Neural cell (in vitro differentiated cells): Measurements from ENCODE around the gene LMOD3. TPM values are rescaled to one million over a fixed set of nuclear protein-coding genes. Genes with fewer than 3 reads are reported as not detected.

Experiments
- H2AFZ ChIP-seq: fragments of 200-600, 300-800 bp; sonication (generic), shearing (Covaris generic); 2 replicates; pipeline ENCODE4 v1.6.0; 2014; ENCODE audit warnings: low read depth, mild to moderate bottlenecking, antibody characterized with exemption, low read length, moderate library complexity
- H3F3A ChIP-seq: fragments of 200-600 bp; shearing (Covaris generic); 2 replicates; pipeline ENCODE4 v1.6.1; 2016; ENCODE audit warnings: mild to moderate bottlenecking, moderate library complexity, mixed read lengths, antibody characterized with exemption, low read length; ENCODE audit not compliant: insufficient read depth, poor library complexity, severe bottlenecking
- H3K27ac ChIP-seq: fragments of 200-600, 300-800 bp; sonication (generic), shearing (Covaris generic); 2 replicates; pipeline ENCODE4 v1.5.1; 2014; ENCODE audit warnings: mild to moderate bottlenecking, low read length, moderate library complexity
- H3K27me3 ChIP-seq: fragments of 300-800, 200-600 bp; sonication (generic), shearing (Covaris generic); 2 replicates; pipeline ENCODE4 v1.6.0; 2014; ENCODE audit warnings: mild to moderate bottlenecking, low read depth, low read length, moderate library complexity; ENCODE audit not compliant: insufficient read depth
- H3K36me3 ChIP-seq: fragments of 300-800, 200-600 bp; sonication (generic), shearing (Covaris generic); 2 replicates; pipeline ENCODE4 v1.5.1; 2014; ENCODE audit warnings: mild to moderate bottlenecking, antibody characterized with exemption, low read length, moderate library complexity; ENCODE audit not compliant: insufficient read depth
- H3K4me2 ChIP-seq: fragments of 300-800, 200-600 bp; sonication (generic), shearing (Covaris generic); 2 replicates; pipeline ENCODE4 v1.6.0; 2014; ENCODE audit warnings: mild to moderate bottlenecking, low read length
- H3K4me3 ChIP-seq: fragments of 300-800, 200-600 bp; sonication (generic), shearing (Covaris generic); 2 replicates; pipeline ENCODE4 v1.5.1; 2014; ENCODE audit warnings: mild to moderate bottlenecking, low read length, moderate library complexity
- H3K79me2 ChIP-seq: fragments of 200-600 bp; shearing (Covaris generic); replicated peaks from 2 replicates; pipeline ENCODE4 v1.6.0; 2014; ENCODE audit warnings: mild to moderate bottlenecking, low read length, moderate library complexity; ENCODE audit not compliant: insufficient read depth
- H3K9ac ChIP-seq: fragments of 300-800, 200-600 bp; sonication (generic), shearing (Covaris generic); 2 replicates; pipeline ENCODE4 v1.6.1; 2016; ENCODE audit warnings: mild to moderate bottlenecking, low read length, mixed read lengths
- H3K9me2 ChIP-seq: fragments of 200-600 bp; shearing (Covaris generic); 2 replicates; pipeline ENCODE4 v1.6.1; 2016; ENCODE audit warnings: mild to moderate bottlenecking, low read length, mixed read lengths; ENCODE audit not compliant: insufficient read depth
- H3K9me3 ChIP-seq: fragments of 200-600, 300-800 bp; sonication (generic), shearing (Covaris generic); 2 replicates; pipeline ENCODE4 v1.6.1; 2016; ENCODE audit warnings: mild to moderate bottlenecking, mixed run types, low read length, moderate library complexity, mixed read lengths
- H4K20me1 ChIP-seq: fragments of 200-600 bp; shearing (Covaris generic); 2 replicates; pipeline ENCODE4 v1.6.1; 2016; ENCODE audit warnings: mild to moderate bottlenecking, mixed run types; ENCODE audit not compliant: insufficient read depth
- EP300 ChIP-seq: fragments of 450-650 bp; conservative IDR thresholded peaks from 2 replicates; pipeline ENCODE4 v1.6.1; 2014; ENCODE audit warnings: antibody characterized with exemption, mild to moderate bottlenecking, moderate library complexity; ENCODE audit not compliant: poor library complexity, severe bottlenecking
- EZH2 ChIP-seq: fragments of 200-600, 300-800 bp; shearing (Covaris generic), sonication (generic); IDR thresholded peaks from 2 replicates; pipeline ENCODE4 v1.6.1; 2014; ENCODE audit warnings: antibody characterized with exemption, low read length, borderline replicate concordance, mild to moderate bottlenecking; ENCODE audit not compliant: insufficient read depth, poor library complexity, severe bottlenecking
- MXI1 ChIP-seq: fragments of 450-650 bp; conservative IDR thresholded peaks from 2 replicates; pipeline ENCODE4 v1.6.1; 2014; ENCODE audit warnings: antibody characterized with exemption, mild to moderate bottlenecking; ENCODE audit not compliant: poor library complexity, severe bottlenecking
- POLR2AphosphoS5 ChIP-seq: IDR thresholded peaks from 2 replicates; pipeline ENCODE4 v1.6.1; 2012
- RAD21 ChIP-seq: fragments of 450-650 bp; conservative IDR thresholded peaks from 2 replicates; pipeline ENCODE4 v1.6.1; 2014; ENCODE audit warnings: antibody characterized with exemption, mild to moderate bottlenecking, moderate library complexity
- SMC3 ChIP-seq: fragments of 450-650 bp; conservative IDR thresholded peaks from 2 replicates; pipeline ENCODE4 v1.6.1; 2014; ENCODE audit warnings: antibody characterized with exemption, mild to moderate bottlenecking, moderate library complexity; ENCODE audit not compliant: poor library complexity
- TAF1 ChIP-seq: IDR thresholded peaks from 2 replicates; pipeline ENCODE4 v1.6.1; 2012; ENCODE audit warnings: low read depth
- polyA plus RNA-seq: library from polyadenylated mRNA; depleted of rRNA; stranded (reverse); fragments of >200 nt; gene quantifications from 2 replicates; pipeline ENCODE4 v1.2.3, GENCODE V29; 2014
- TF ChIP-seq, protein P1 (sequence below): fragments of 450-650 bp; IDR thresholded peaks from 2 replicates; pipeline ENCODE4 v1.5.1; 2014; ENCODE audit warnings: antibody characterized with exemption, mild to moderate bottlenecking, moderate library complexity; ENCODE audit not compliant: poor library complexity, severe bottlenecking
- TF ChIP-seq, protein P2 (sequence below): IDR thresholded peaks from 2 replicates; pipeline ENCODE4 v1.6.1; 2012; ENCODE audit warnings: borderline replicate concordance

The LMOD3 gene
- polyA plus RNA-seq, 1 donor from 2014 or later, result not detected

DNA sequence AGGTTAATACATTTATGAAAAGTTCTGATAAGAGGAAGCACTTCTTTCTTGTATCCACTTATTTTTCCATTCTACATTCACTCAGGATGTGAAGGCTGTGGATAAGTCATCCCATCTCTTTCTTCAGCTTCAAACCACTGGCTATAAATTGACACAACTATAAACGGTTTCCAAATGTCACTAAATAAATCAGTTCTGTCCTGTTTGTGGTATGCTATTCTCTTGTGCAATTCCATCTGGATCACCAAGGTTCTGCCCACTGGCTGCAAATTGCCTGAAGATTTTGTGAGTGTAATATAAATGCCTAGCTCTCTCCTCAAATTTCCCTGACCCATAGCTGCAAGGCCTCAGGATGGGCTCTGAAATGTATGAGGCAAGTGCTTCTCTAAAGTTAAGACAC, 7.1 kb upstream of the LMOD3 start:
- Histone ChIP-seq H3K4me2 (no peak overlapping the region), H4K20me1 (no peaks in the 10 kb centered on the region), H3K9me2 (no peaks in the 10 kb centered on the region), H3K27ac (no peak overlapping the region), H3K79me2 (no peaks in the 10 kb centered on the region), H3K4me3 (no peak overlapping the region), H3K9me3 (no peaks in the 10 kb centered on the region), H3K36me3 (no peaks in the 10 kb centered on the region), H3K9ac (no peak overlapping the region), H2AFZ (no peak overlapping the region), H3K27me3 (no peaks in the 10 kb centered on the region), H3F3A (no peaks in the 10 kb centered on the region)
- no peak for TF ChIP-seq EP300
- no peak for TF ChIP-seq SMC3
- no peak for TF ChIP-seq POLR2AphosphoS5
- TF ChIP-seq EZH2, result no peak
- TF ChIP-seq, protein P1, sequence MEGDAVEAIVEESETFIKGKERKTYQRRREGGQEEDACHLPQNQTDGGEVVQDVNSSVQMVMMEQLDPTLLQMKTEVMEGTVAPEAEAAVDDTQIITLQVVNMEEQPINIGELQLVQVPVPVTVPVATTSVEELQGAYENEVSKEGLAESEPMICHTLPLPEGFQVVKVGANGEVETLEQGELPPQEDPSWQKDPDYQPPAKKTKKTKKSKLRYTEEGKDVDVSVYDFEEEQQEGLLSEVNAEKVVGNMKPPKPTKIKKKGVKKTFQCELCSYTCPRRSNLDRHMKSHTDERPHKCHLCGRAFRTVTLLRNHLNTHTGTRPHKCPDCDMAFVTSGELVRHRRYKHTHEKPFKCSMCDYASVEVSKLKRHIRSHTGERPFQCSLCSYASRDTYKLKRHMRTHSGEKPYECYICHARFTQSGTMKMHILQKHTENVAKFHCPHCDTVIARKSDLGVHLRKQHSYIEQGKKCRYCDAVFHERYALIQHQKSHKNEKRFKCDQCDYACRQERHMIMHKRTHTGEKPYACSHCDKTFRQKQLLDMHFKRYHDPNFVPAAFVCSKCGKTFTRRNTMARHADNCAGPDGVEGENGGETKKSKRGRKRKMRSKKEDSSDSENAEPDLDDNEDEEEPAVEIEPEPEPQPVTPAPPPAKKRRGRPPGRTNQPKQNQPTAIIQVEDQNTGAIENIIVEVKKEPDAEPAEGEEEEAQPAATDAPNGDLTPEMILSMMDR, result no peak
- TF ChIP-seq, protein P2, sequence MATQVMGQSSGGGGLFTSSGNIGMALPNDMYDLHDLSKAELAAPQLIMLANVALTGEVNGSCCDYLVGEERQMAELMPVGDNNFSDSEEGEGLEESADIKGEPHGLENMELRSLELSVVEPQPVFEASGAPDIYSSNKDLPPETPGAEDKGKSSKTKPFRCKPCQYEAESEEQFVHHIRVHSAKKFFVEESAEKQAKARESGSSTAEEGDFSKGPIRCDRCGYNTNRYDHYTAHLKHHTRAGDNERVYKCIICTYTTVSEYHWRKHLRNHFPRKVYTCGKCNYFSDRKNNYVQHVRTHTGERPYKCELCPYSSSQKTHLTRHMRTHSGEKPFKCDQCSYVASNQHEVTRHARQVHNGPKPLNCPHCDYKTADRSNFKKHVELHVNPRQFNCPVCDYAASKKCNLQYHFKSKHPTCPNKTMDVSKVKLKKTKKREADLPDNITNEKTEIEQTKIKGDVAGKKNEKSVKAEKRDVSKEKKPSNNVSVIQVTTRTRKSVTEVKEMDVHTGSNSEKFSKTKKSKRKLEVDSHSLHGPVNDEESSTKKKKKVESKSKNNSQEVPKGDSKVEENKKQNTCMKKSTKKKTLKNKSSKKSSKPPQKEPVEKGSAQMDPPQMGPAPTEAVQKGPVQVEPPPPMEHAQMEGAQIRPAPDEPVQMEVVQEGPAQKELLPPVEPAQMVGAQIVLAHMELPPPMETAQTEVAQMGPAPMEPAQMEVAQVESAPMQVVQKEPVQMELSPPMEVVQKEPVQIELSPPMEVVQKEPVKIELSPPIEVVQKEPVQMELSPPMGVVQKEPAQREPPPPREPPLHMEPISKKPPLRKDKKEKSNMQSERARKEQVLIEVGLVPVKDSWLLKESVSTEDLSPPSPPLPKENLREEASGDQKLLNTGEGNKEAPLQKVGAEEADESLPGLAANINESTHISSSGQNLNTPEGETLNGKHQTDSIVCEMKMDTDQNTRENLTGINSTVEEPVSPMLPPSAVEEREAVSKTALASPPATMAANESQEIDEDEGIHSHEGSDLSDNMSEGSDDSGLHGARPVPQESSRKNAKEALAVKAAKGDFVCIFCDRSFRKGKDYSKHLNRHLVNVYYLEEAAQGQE, result no peak
- TF ChIP-seq MXI1, result no peak

DNA sequence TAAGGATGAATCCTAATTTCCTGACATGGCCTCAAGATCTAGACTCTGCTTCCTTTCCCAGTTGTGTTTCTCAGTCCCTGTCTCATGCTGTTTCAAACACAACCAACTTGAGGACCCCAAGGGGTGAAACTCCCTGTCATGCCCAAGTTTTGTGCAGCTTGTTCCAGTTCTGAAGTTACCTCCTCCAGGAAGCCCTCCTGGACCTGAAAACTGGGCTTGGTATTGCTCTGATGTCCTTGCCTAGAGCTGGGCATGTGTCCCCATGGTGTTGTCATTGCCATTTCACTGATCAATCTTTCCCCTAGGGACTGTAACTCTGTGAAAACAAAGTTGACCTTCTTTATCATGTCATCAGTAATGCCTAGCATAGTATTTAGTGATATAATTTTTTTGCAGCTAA, 6.1 kb upstream of the LMOD3 start:
- Histone ChIP-seq H3K9me2 (no peaks in the 10 kb centered on the region), H3K4me2 (no peak overlapping the region), H3K79me2 (no peaks in the 10 kb centered on the region), H3K27ac (no peak overlapping the region), H3K36me3 (no peaks in the 10 kb centered on the region), H3K9ac (no peak overlapping the region), H2AFZ (no peak overlapping the region), H3K4me3 (no peak overlapping the region), H3K27me3 (no peaks in the 10 kb centered on the region), H4K20me1 (no peaks in the 10 kb centered on the region), H3F3A (no peaks in the 10 kb centered on the region), H3K9me3 (no peaks in the 10 kb centered on the region)
- TF ChIP-seq SMC3, result no peak

DNA sequence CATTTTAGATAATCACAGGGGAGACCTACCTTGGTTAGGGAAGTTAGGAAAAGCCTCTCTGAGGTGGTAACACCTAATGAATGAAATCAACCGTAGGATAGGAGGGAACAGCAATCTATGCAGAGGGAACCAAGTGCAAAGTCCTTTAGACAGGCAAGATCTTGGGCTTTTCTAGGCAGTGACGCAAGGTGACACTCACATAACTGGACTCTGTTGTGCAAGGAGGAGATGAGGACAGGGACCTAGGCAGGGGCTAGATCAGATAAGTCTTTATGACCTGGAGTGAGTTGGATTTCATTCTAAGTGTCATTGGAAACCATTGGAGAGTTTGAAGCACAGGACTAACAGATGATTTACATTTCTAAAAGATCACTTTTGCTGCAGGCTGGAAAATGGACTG, 4.6 kb upstream of the LMOD3 start:
- Histone ChIP-seq H3K4me3 (no peak overlapping the region), H3K27me3 (no peaks in the 10 kb centered on the region), H4K20me1 (no peaks in the 10 kb centered on the region), H3K27ac (no peak overlapping the region), H3K9me2 (no peaks in the 10 kb centered on the region), H3K4me2 (no peak overlapping the region), H3K79me2 (no peaks in the 10 kb centered on the region), H3K9me3 (no peaks in the 10 kb centered on the region), H3K36me3 (no peaks in the 10 kb centered on the region), H3K9ac (no peak overlapping the region), H2AFZ (no peak overlapping the region), H3F3A (no peaks in the 10 kb centered on the region)
- TF ChIP-seq EZH2 (no peak), POLR2AphosphoS5 (no peak), MXI1 (no peak), EP300 (no peak), RAD21 (no peak), TAF1 (no peak), SMC3 (no peak)
- TF ChIP-seq, protein P1, result no peak
- TF ChIP-seq, protein P2, result no peak
